HG03196 (cell line): ENCODE results near the gene CTDP1.

Experiments
- ATAC-seq: cut with Tn5 transposase; IDR thresholded peaks from one replicate; pipeline ENCODE4 v1.9.1; 2021; ENCODE audit not compliant: unreplicated experiment

Gene CTDP1

DNA sequence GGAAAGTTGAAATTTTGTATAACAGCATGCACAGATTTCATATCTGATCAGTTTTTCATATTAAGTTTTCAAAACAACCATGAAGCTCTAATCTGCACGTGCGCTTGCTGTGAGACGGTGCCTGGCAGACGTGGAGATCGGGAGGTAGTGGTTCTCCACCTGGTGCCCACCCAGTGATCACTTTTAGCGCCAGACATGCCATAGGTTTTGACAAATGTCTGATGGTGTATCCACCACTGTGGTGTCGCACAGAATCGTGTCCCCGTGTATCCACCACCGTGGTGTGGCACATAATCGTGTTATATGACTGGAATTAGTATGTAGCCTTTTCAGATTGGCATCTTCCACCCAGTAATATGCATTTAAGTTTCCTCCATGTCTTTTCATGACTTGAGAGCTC, 77.2 kb downstream of the CTDP1 start:
- ATAC-seq, result no peak

DNA sequence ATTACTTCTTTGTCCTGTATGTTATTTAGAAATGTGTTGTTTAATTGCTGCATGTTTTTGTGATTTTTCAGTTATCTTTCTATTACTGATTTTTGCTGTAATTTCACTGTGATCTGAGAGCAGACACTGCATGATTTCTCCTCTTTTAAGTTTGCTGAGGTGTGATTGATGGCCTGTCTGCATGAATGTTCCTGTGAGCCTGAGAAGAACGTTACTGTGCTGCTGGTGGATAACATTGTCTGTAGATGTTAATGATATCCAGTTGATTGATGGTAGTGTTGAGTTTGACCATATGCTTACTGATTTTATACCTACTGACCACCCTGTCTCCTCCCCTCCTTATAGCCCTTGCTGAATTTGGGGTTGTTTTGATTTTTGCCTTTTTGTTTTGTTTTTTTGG, 80.7 kb downstream of the CTDP1 start:
- ATAC-seq, result no peak

DNA sequence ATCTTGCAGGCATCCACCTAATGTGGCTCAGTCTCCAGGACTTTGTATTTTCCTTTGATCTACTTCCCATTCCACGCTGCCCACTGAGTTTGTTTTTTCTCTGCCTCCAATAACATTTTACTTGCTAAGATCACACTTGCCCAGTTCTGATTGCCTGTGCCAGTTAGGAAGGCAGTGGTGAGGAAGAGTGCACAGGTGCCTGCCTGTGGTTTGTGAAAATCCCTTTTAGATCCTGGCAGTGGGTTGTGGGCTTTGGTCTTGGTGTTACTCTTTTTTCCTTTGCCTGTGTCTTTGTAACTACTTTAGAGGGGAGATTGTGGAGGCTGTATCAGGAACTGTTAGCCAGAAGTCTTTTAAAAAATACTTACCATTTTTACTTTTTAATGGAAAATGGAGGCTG, 81.3 kb downstream of the CTDP1 start:
- no peak for ATAC-seq

DNA sequence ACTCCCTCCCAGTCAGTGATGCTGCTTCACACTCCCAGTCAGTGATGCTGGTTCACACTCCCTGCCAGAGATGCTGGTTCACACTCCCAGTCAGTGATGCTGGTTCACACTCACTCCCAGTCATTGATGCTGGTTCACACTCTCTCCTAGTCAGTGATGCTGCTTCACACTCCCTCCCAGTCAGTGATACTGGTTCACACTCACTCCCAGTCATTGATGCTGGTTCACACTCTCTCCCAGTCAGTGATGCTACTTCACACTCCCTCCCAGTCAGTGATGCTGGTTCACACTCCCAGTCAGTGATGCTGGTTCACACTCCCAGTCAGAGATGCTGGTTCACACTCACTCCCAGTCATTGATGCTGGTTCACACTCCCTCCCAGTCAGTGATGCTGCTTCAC, 83.8 kb downstream of the CTDP1 start:
- ATAC-seq, result no peak

DNA sequence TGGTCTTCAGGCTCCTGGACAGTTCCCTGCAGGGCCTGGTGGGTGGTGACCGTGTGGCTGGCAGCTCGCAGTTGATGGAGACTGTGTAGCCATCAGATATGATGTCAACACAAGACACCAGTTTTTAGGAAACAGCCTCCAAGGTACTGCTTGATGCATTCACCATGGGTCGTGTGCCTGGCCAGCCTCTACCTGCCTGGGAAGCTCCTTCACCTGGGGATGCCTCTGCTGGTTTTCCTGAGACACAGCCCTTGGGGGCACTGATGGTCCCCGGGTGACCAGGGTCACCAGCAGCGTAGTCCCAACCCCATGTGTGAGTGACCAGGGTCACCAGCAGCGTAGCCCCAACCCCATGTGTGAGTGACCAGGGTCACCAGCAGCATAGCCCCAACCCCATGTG, 84.5 kb downstream of the CTDP1 start:
- ATAC-seq, result no peak

DNA sequence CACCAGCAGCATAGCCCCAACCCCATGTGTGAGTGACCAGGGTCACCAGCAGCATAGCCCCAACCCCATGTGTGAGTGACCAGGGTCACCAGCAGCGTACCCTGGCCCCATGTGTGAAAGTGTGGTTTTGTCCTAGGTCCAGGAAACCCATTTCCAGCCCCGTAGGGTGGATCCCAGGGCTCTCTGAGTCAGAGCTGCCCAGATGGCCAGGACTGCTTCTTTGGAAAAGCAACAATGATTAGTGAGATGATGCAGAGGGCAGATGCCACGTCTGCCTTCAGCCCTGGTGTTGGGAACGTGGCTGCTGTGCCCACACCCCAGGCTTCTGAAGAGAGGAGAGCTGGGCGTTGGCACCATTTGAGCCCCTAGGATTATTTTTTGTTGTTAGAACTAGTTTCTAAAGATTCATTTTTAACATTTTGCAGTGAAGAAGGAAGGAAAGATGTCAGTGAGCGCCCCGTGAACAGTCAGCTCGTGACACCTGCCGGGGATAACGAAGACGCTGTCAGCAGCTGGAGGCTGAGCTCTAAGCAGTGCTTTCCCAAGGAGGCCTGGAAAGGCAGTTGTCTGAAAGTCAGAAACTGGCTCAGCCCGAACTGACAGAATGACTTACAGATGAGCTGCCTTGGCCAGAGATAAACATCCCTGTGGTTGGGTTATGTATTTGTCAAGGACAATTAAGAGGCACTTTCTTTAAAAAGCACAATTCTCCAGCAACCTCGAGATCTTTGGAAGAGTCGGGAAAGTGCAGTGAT, 86.1 kb downstream of the CTDP1 start:
- ATAC-seq, result no peak

DNA sequence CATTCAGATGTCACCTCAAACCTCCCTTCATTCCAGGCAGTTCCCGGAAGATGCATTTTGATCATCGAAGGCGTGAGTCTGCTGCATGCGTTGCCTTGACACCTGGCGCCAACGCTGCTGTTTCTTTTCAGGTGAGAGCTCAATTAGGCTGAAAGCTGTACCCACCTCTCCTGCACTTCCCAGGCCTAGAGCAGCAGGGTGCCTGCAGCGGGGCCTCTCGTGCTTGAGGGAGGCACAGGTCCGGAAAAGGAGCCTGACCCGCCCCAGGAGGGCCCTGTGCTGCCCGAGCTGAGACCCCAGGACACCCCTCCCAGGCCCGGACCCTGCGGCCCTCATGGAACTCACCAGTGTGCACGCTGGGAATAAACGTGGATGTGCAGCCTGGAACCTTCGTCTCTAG, 86.7 kb downstream of the CTDP1 start:
- ATAC-seq, result no peak

DNA sequence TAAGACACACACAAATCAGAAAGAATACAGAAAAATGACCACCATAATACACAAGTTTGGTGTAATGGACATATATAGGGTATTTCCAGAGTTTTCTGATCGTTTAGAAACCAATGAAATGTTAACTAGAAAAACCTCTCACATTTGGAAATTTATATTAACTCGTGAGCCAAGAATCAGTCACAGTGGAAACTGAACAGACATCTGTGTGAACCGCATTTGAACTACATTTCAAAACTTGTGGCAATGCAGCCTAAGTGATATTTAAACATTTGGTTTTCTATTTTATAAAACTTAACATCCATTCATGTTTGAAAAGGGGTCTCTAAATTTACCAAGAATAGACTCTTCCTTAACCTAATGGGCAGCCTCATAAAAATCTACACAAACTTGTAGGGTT, 89.1 kb downstream of the CTDP1 start:
- no peak for ATAC-seq

DNA sequence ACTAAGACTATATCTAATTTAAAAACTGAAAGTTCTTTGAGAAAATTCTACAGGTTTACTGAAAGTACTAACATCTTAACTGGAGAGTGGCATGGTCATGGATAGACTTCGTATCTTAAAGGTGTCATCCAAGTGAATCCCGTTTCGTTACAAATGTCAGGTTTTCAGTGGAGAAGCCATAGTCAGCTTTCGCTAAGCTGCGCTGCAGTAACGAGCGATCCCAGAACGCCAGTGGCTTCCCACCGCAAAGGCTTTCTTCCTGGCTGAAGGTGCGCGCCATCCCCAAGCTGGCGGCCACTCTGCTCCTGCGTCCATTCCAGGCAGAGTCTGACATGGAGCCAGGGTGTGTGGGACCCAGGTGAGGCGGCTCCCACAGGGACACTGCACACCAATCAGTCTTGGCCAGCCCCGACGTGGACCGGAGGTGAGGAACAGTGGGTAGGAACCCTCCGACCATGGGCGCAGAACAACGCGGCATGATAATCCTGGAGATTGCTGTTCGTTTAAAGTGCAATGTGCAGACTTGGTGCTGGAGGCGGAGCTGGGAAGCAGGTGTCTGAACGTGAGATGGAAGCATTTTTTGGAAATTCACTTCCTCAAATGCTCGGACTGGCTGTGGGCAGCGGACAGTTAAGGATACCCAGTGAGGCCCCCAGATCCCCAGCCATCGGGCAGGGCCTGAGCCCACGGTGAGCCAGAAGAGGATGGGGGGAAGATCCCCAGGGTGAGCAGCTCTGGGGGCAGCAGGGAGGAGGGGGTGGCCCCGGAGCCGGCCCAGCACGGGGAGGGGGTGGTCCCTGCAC, 90.3 kb downstream of the CTDP1 start:
- no peak for ATAC-seq

DNA sequence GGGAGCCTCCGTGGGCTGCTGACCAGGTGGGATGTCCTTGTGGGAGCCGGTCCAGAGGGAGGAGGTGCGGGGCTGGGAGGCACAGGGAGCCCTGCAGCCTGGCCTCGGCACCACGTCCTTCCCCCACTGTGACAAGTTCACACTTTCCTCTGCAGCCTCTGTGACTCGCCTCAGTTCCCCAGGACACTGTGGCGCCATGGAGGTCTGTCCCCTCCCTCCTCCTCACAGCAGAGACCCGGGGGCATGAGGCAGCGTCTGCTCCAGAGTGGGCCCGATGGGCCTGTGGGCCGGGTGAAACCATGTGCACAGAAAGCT, 90.9 kb downstream of the CTDP1 start:
- ATAC-seq, result no peak

DNA sequence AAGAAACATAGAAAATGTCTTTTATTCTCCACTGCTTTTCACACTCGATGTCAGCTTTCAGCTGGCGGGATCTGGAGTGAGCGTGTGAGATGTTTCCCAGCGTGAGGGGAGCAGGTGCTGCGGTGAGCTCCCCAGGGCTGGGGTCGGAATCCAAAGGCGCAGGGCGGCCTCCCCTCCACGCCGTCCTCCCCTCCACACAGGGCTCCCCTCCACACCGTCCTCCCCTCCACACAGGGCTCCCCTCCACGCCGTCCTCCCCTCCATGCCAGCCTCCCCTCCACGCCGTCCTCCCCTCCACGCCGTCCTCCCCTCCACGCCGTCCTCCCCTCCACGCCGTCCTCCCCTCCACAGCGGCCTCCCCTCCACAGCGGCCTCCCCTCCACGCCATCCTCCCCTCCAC, 91.2 kb downstream of the CTDP1 start:
- no peak for ATAC-seq

DNA sequence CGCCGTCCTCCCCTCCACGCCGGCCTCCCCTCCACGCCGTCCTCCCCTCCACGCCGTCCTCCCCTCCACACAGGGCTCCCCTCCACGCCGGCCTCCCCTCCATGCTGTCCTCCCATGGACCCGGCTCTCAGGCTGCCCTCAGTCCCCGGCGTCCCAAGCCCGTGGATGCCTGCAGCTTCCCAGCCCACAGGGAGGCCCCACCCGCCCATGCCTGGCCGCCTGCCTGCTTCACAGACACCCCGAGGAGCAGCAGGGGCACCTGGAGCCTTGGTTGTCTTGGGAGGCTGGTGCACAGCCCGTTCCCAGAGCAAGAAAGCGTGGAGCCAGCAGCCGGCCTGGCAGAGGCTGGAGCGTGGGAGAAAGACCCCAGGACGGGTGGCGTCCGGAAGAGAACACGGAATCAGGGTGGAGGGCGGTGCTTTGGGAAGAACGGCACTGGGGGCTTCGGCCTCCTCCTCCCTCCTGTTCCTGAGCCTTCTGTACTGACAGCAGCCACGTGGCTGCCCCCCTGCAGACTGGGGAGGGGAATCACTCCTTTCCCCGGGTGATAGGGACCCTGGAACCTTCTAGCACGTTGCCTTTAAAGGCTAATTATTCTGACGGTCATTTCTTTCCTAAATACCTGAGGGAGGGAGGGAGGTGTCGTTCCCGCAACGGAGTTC, 92.0 kb downstream of the CTDP1 start:
- no peak for ATAC-seq

DNA sequence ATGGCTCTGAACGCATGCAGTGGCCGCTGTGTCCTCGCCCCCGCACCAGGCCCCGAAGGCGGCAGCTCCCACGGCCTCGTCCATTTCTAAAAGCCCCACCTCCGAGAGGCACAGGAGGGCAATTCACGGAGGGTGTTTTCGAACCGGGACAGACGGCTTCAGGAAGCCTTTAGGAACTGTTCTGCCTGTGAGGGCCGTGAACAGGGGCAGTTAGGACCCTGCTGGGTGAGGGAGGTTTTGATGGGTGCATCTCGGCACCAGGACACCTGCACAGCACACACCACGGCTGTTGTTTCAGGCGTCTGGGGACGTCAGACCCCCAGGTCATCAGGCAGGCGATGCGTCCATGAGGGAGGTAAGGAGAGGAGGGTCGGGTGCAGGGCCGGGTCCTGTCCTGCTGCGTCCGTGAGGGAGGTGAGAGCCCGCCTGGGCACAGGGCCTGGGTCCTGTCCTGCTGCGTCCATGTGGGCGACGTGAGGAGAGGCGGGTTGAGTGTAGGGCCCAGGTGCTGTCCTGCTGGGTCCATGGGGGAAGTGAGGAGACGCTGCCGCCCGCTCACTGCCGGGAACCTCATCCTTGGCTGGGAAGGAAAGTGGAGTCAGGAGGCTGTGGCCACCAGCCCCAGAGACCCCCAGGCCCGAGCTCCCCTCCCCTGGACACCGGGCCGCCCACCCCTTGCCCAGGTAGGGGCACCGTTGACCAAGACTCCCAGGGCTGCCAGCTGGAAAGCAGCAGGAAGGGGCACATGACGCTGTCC, 92.7 kb downstream of the CTDP1 start:
- no peak for ATAC-seq

DNA sequence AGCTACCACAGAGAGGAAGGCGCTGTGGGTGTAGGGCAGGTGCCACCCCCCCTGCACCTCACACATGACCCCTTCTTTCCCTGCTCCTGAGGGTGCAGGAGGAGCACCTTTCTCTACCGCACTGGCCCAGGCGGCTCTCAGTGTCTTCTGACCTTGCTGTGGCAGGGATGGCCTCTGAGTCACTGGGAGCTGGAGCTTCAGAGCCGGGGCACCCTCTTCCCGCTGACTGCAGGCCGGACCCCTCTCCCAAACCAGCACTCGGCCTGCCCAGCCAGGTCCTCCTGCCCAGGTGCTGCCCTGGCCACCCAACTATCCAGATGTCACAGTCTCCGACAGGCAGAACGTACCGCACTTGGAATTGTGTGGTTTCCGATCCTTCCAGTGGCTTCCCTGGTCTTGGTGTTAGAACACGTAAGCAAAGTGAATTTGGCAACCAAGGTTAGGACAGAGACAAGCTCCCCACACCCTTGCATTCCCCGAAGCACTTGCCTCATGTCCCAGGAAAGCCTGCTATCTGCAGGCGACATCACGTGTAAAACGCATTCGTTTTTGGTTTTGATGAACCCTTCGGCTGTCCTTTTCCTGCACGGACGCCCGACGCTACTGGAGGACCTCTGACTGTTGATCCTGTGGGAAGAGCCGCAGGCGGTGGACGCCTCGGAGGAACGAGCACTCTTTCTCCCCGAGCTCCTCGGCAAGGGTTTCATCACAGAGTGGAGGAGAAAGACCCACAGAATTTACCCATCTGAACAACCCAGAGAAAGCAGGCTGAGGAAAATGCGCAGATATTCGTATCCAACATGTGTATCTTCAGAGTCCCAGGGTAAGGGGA, 93.5 kb downstream of the CTDP1 start:
- ATAC-seq, result no peak

DNA sequence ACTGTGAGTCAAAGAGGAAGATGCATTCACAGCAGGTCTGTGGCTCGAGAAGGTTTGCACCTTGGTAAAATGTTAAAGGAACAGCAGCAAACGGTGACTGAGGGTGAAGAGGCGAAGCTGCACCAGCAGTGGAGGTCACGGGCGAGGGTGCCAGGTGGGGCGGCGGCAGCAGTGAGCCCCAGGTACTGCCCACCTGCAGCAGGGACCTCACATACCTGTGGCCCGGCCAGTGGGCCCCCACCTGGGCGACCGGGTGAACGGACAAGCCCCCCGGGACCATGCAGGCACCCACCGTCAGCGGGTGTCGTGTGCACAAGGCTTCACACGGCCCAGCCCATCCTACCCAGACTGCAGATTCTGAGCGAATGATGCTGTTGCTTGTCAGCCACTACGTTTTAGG, 94.5 kb downstream of the CTDP1 start:
- ATAC-seq, result no peak

DNA sequence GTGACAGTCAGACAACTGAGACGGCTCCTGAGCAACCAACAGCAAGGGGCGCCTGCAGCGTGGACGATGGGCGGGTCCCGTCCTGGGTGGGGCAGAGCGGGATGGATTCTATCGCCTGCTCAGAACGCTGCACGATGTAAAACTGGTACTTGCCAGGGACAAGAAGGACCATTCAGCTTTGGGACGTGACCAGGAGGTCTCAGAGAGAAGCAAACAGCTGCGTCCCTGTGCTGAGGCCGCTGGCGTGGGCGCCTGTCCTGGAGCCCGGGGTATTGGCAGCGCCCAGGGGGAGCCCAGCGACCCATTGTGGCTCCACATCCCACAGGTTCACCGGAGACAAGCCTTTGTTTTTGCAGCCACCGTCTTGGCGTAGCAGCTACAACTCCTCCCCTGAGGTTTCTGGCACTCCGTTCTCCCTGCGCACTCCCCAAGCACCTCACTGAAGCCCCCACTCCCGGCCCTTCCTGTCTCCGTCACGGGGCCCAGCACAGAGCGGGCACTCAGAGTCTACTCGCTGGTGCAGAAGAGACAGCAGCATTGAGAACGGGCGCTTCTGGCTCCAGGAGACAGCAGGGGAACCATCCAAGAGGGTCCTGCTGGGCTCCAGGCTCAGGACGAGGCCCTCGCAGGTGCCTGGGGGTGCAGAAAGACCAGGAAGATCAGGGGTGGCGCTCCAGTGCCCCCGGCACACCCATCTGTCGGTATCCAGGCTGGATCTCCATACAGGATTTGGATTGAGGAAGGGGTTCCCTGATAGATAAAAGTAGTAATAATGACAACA, 96.0 kb downstream of the CTDP1 start:
- no peak for ATAC-seq

DNA sequence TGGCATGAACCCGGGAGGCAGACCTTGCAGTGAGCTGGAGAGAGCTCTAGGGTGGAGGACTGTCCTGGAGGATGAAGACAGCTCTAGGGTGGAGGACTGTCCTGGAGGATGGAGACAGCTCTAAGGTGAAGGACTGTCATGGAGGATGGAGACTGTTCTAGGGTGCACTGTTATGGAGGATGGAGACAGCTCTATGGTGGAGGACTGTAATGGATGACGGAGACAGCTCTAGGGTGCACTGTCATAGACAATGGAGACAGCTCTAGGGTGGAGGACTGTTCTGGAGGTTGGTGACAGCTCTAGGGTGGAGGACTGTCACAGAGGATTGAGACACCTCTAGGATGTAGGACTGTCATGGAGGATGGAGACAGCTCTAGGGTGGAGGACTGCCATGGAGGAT, 97.1 kb downstream of the CTDP1 start:
- ATAC-seq, result no peak

DNA sequence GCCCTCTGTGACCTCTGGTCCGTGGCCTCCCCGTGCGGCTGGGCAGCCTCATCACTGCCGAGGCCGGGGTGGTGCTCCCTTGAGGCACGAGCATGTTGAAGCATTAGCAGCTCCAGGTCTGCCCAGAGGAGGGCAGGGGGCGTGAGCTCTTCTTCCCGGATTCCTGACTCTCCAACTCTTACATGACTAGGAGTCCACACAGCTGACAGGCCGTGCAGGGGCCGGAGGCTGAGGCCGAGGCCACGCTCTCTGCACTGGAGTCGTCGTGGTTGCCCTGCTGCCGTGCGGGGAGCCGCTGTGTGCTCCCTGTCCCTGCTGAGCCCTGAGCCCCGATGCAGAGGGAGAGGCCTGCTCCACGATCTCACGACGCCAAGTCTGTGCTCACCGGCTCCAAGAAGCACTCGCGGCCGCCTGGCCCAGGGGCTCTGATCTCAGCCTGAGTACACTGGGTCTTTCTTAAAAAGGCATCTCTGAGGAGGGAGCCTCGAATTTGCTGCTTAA, 98.7 kb downstream of the CTDP1 start:
- ATAC-seq, result no peak

DNA sequence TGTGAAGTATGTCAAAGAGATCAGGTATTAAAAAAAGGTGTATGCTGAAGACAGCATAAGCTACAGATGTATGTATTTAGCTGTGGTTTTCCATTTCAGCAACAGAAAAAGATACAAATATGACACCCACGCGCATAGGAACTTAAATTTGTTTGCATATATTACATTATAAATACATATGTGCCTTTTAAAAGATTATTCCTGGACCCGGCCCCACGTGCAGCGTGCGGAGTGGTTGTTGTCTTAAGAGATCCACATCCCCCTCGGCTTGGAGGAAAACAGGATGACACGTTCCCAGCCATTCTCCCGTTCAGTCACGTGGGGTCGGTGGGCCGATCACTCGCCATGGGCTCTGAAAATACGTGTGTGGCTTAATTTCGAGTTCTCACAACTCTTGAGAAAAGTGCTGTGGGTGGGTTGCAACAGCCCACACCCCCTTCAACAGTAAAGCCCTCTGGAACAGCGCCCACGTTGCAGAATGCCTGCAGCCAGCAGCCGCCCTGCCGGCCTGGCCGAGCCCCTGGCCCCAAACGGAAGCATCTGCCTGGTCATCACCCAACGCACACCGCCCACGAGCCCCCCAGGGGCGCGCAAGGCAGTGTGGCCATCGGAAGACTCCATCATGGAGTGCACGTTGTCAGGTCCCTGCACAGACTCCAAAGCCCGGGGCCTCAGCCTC, 99.6 kb downstream of the CTDP1 start:
- no peak for ATAC-seq
